Stimulated activated CD8-positive, alpha-beta memory T cell treated with anti-CD3 and anti-CD28 coated beads, Interleukin-2, amount 100 ng/mL, for 48 hours (primary cell): ENCODE results near the gene SOS2.
"Not testable (repeated sequence)": the region's sequence is repeated elsewhere in the genome, so short reads cannot be mapped to it uniquely, and the experiment has no call there.

Experiments used
- DNase-seq, 2 donors: peaks; one replicate each; pipeline ENCODE4 v3.0.0-alpha.2; 2020; ENCODE audit warnings: low read depth in 2 of 2

The SOS2 gene

GRCh38 chr14:50225974-50226297, 5.4 kb downstream of the SOS2 start:
- no peak for DNase-seq

- no peak for DNase-seq
These were observed 6.1 kb downstream of the SOS2 start for GRCh38 chr14:50225067-50225973.

GRCh38 chr14:50222055-50222613, 9.2 kb downstream of the SOS2 start:
- DNase-seq = no peak

GRCh38 chr14:50218501-50218900, 12.9 kb downstream of the SOS2 start:
- no peak for DNase-seq

- DNase-seq = no peak
These were observed 16.0 kb downstream of the SOS2 start for GRCh38 chr14:50215416-50215815.

- DNase-seq = no peak
These were observed 17.6 kb downstream of the SOS2 start for GRCh38 chr14:50213795-50214194.

GRCh38 chr14:50212726-50213125, 18.7 kb downstream of the SOS2 start:
- DNase-seq = no peak

GRCh38 chr14:50210074-50210473, 21.3 kb downstream of the SOS2 start:
- DNase-seq = no peak

- no peak for DNase-seq
These were observed 32.9 kb downstream of the SOS2 start for GRCh38 chr14:50198499-50198898.

- no peak for DNase-seq
These were observed 39.9 kb downstream of the SOS2 start for GRCh38 chr14:50191499-50191898.

- DNase-seq = no peak
These were observed 45.3 kb downstream of the SOS2 start for GRCh38 chr14:50186107-50186506.

GRCh38 chr14:50173891-50174290, 57.5 kb downstream of the SOS2 start:
- no peak for DNase-seq

GRCh38 chr14:50171895-50172294, 59.5 kb downstream of the SOS2 start:
- no peak for DNase-seq

- DNase-seq = not testable (repeated sequence)
These were observed 64.0 kb downstream of the SOS2 start for GRCh38 chr14:50167381-50167780.

- no peak for DNase-seq
These were observed 75.3 kb downstream of the SOS2 start for GRCh38 chr14:50156111-50156510.

- DNase-seq = no peak
These were observed 82.6 kb downstream of the SOS2 start for GRCh38 chr14:50148799-50149198.

- DNase-seq = no peak
These were observed 92.2 kb downstream of the SOS2 start for GRCh38 chr14:50139192-50139591.

GRCh38 chr14:50127802-50128201, 103.6 kb downstream of the SOS2 start:
- no peak for DNase-seq

GRCh38 chr14:50123062-50123461, 108.3 kb downstream of the SOS2 start:
- no peak for DNase-seq

- DNase-seq = no peak
These were observed 109.1 kb downstream of the SOS2 start for GRCh38 chr14:50122291-50122690.

- DNase-seq = no peak
These were observed 109.9 kb downstream of the SOS2 start for GRCh38 chr14:50121486-50121885.

- no peak for DNase-seq
These were observed 113.9 kb downstream of the SOS2 start for GRCh38 chr14:50117456-50117855.

- no peak for DNase-seq
These were observed 114.4 kb downstream of the SOS2 start for GRCh38 chr14:50116966-50117365.
